SU-DHL-6 (cell line): Measurements from ENCODE around the gene COL15A1.

Experiments used
- H2AFZ ChIP-seq: fragments of 200-600 bp; sonication (generic); 2 replicates; pipeline ENCODE4 v1.6.1; 2014; ENCODE audit warnings: low read depth, mild to moderate bottlenecking, moderate library complexity, mixed read lengths, antibody characterized with exemption, low read length; ENCODE audit not compliant: severe bottlenecking
- H3F3A ChIP-seq: fragments of 200-600 bp; shearing (Covaris generic); 2 replicates; pipeline ENCODE4 v1.6.0; 2016; ENCODE audit warnings: antibody characterized with exemption, mild to moderate bottlenecking; ENCODE audit not compliant: insufficient read depth
- H3K27ac ChIP-seq: fragments of 200-600 bp; sonication (generic); 2 replicates; pipeline ENCODE4 v1.5.1; 2016; ENCODE audit warnings: low read depth, mild to moderate bottlenecking, low read length, moderate library complexity, mixed read lengths
- H3K27me3 ChIP-seq: fragments of 200-600 bp; sonication (generic), shearing (Covaris generic); 2 replicates; pipeline ENCODE4 v1.6.0; 2014; ENCODE audit warnings: mild to moderate bottlenecking, low read length
- H3K36me3 ChIP-seq: fragments of 200-600 bp; sonication (generic); 2 replicates; pipeline ENCODE4 v1.6.1; 2014; ENCODE audit warnings: mild to moderate bottlenecking, low read length, mixed read lengths
- H3K4me2 ChIP-seq: fragments of 300-600, 200-600 bp; shearing (Covaris generic), sonication (generic); 2 replicates; pipeline ENCODE4 v1.6.0; 2014; ENCODE audit warnings: low read length, low read depth, mild to moderate bottlenecking; ENCODE audit not compliant: poor library complexity, severe bottlenecking
- H3K4me3 ChIP-seq: fragments of 200-600 bp; sonication (generic); 2 replicates; pipeline ENCODE4 v1.5.1; 2014; ENCODE audit warnings: antibody characterized with exemption, low read length, mild to moderate bottlenecking, mixed read lengths; ENCODE audit not compliant: insufficient read depth, poor library complexity, severe bottlenecking
- H3K79me2 ChIP-seq: fragments of 200-600 bp; sonication (generic); 2 replicates; pipeline ENCODE4 v1.6.1; 2014; ENCODE audit warnings: mild to moderate bottlenecking, low read length, moderate library complexity; ENCODE audit not compliant: insufficient read depth
- H3K9ac ChIP-seq: fragments of 200-600 bp; sonication (generic); 2 replicates; pipeline ENCODE4 v1.7.0; 2014; ENCODE audit warnings: mild to moderate bottlenecking, low read length
- H3K9me2 ChIP-seq: fragments of 200-600 bp; sonication (generic); replicated peaks from 2 replicates; pipeline ENCODE4 v1.6.1; 2014; ENCODE audit warnings: low read length; ENCODE audit not compliant: insufficient read depth
- H3K9me3 ChIP-seq: fragments of 200-600 bp; sonication (generic); 2 replicates; pipeline ENCODE4 v1.6.1; 2014; ENCODE audit warnings: low read length, mixed read lengths; ENCODE audit not compliant: insufficient read depth
- H4K20me1 ChIP-seq: fragments of 200-600 bp; sonication (generic); 2 replicates; pipeline ENCODE4 v1.6.1; 2014; ENCODE audit warnings: low read depth, mild to moderate bottlenecking, antibody characterized with exemption, low read length, moderate library complexity, mixed read lengths
- CTCF ChIP-seq: fragments of 200-600 bp; sonication (generic); IDR thresholded peaks from one replicate; pipeline ENCODE4 v1.5.1; 2017; ENCODE audit warnings: antibody characterized with exemption, mild to moderate bottlenecking, low read length, moderate library complexity; ENCODE audit not compliant: insufficient read depth, poor library complexity, severe bottlenecking
- EZH2phosphoT487 ChIP-seq: fragments of 200-600 bp; sonication (generic), shearing (Covaris generic); conservative IDR thresholded peaks from 2 replicates; pipeline ENCODE4 v1.6.1; 2018; ENCODE audit warnings: mild to moderate bottlenecking, antibody characterized with exemption, low read length, moderate library complexity, mixed read lengths

Gene COL15A1

GRCh38 chr9:99037769-99038483 is 94.2 kb downstream of the COL15A1 start:
- H3K36me3 ChIP-seq = no peaks in the 10 kb centered on the region
- no peaks in the 10 kb centered on the region for H4K20me1 ChIP-seq
- H3K4me3 ChIP-seq = no peak overlapping the region
- H3K4me2 ChIP-seq = no peak overlapping the region
- H3K79me2 ChIP-seq = no peaks in the 10 kb centered on the region
- no peak overlapping the region for H3K9ac ChIP-seq
- H3K27me3 ChIP-seq = no peaks in the 10 kb centered on the region
- no peaks in the 10 kb centered on the region for H3K9me2 ChIP-seq
- no peaks in the 10 kb centered on the region for H3K9me3 ChIP-seq
- no peak overlapping the region for H3K27ac ChIP-seq
- TF ChIP-seq CTCF (no peak), EZH2phosphoT487 (no peak)
- no peaks in the 10 kb centered on the region for H3F3A ChIP-seq
- H2AFZ ChIP-seq = no peak overlapping the region

- H2AFZ ChIP-seq = no peak overlapping the region
Observed at GRCh38 chr9:99038484-99038820, 94.7 kb downstream of the COL15A1 start.

GRCh38 chr9:99039505-99040182 is 95.9 kb downstream of the COL15A1 start:
- Histone ChIP-seq H3K27ac (no peak overlapping the region), H4K20me1 (no peaks in the 10 kb centered on the region), H3K9me2 (no peaks in the 10 kb centered on the region), H3K4me2 (no peak overlapping the region), H3K9ac (no peak overlapping the region), H3K36me3 (no peaks in the 10 kb centered on the region), H3K27me3 (no peaks in the 10 kb centered on the region), H3F3A (no peaks in the 10 kb centered on the region), H3K79me2 (no peaks in the 10 kb centered on the region), H2AFZ (no peak overlapping the region), H3K9me3 (no peaks in the 10 kb centered on the region), H3K4me3 (no peak overlapping the region)
- TF ChIP-seq EZH2phosphoT487 (no peak), CTCF (no peak)

More at GRCh38 chr9:99038484-99038820, 94.7 kb downstream of the COL15A1 start:
- no peaks in the 10 kb centered on the region for H3K36me3 ChIP-seq
- no peaks in the 10 kb centered on the region for H3K9me3 ChIP-seq
- no peaks in the 10 kb centered on the region for H3F3A ChIP-seq
- no peaks in the 10 kb centered on the region for H3K79me2 ChIP-seq
- H3K27ac ChIP-seq = no peak overlapping the region
- TF ChIP-seq CTCF = no peak
- no peak for TF ChIP-seq EZH2phosphoT487
- H3K9me2 ChIP-seq = no peaks in the 10 kb centered on the region
- no peak overlapping the region for H3K4me3 ChIP-seq
- no peaks in the 10 kb centered on the region for H3K27me3 ChIP-seq
- no peaks in the 10 kb centered on the region for H4K20me1 ChIP-seq
- H3K9ac ChIP-seq = no peak overlapping the region
- H3K4me2 ChIP-seq = no peak overlapping the region
